HepG2 (cell line): ENCODE measurements around the gene ZFHX3. TPM values are rescaled to one million over a fixed set of nuclear protein-coding genes. Genes with fewer than 3 reads are reported as not detected.

Source experiments
- CBFB ChIP-seq: sonication (generic); formaldehyde crosslinking; IDR thresholded peaks from 2 replicates; pipeline ENCODE4 v1.4.0; 2020; ENCODE audit warnings: missing genetic modification reagents
- CENPT ChIP-seq: sonication (generic); formaldehyde crosslinking; IDR thresholded peaks from 2 replicates; pipeline ENCODE4 v1.8.0; 2022; ENCODE audit warnings: low read depth, mild to moderate bottlenecking, moderate library complexity, missing genetic modification reagents
- CREB3 ChIP-seq: sonication (generic); formaldehyde crosslinking; IDR thresholded peaks from 2 replicates; pipeline ENCODE4 v1.5.0; 2020; ENCODE audit warnings: missing genetic modification reagents
- ELF1 ChIP-seq: sonication (generic); formaldehyde crosslinking; IDR thresholded peaks from 2 replicates; pipeline ENCODE4 v1.4.0; 2020; ENCODE audit warnings: missing genetic modification reagents
- ERF ChIP-seq: IDR thresholded peaks from 2 replicates; pipeline ENCODE4 v1.6.1; 2018; ENCODE audit warnings: missing biosample characterization, missing genetic modification reagents
- FOSL1 ChIP-seq: sonication (generic); formaldehyde crosslinking; IDR thresholded peaks from 2 replicates; pipeline ENCODE4 v1.9.0; 2021; ENCODE audit warnings: missing genetic modification reagents, borderline replicate concordance
- FOXM1 ChIP-seq: sonication (generic); formaldehyde crosslinking; IDR thresholded peaks from 2 replicates; pipeline ENCODE4 v1.5.0; 2020; ENCODE audit warnings: missing genetic modification reagents
- GFI1 ChIP-seq: sonication (generic); formaldehyde crosslinking; IDR thresholded peaks from 2 replicates; pipeline ENCODE4 v1.5.0; 2020; ENCODE audit warnings: missing genetic modification reagents, mild to moderate bottlenecking, borderline replicate concordance
- HNF4A ChIP-seq: sonication (generic); formaldehyde crosslinking; IDR thresholded peaks from 2 replicates; pipeline ENCODE4 v1.4.0; 2020; ENCODE audit warnings: missing genetic modification reagents
- KDM3A ChIP-seq: IDR thresholded peaks from 2 replicates; pipeline ENCODE4 v1.6.1; 2018; ENCODE audit warnings: low read depth, missing compliant biosample characterization
- KLF13 ChIP-seq: sonication (generic); formaldehyde crosslinking; IDR thresholded peaks from 2 replicates; pipeline ENCODE4 v1.4.0; 2020; ENCODE audit warnings: mild to moderate bottlenecking, missing genetic modification reagents
- KLF15 ChIP-seq: sonication (generic); formaldehyde crosslinking; IDR thresholded peaks from 2 replicates; pipeline ENCODE4 v1.8.1; 2023; ENCODE audit warnings: borderline replicate concordance, mild to moderate bottlenecking, inconsistent platforms, missing genetic modification reagents, mixed read lengths
- KMT2B ChIP-seq: IDR thresholded peaks from 2 replicates; pipeline ENCODE4 v1.6.1; 2016; ENCODE audit warnings: missing genetic modification reagents, missing compliant biosample characterization
- SETDB1 ChIP-seq: sonication (generic); formaldehyde crosslinking; IDR thresholded peaks from 2 replicates; pipeline ENCODE4 v1.5.1; 2020; ENCODE audit warnings: missing genetic modification reagents, mild to moderate bottlenecking, borderline replicate concordance
- TBX2 ChIP-seq: sonication (generic); formaldehyde crosslinking; IDR thresholded peaks from 2 replicates; pipeline ENCODE4 v1.5.0; 2020; ENCODE audit warnings: missing genetic modification reagents, mild to moderate bottlenecking, borderline replicate concordance
- THYN1 ChIP-seq: sonication (generic); formaldehyde crosslinking; IDR thresholded peaks from 2 replicates; pipeline ENCODE4 v1.8.1; 2023; ENCODE audit warnings: low read depth, mild to moderate bottlenecking, moderate library complexity, missing genetic modification reagents, borderline replicate concordance
- TRAFD1 ChIP-seq: sonication (generic); formaldehyde crosslinking; IDR thresholded peaks from 2 replicates; pipeline ENCODE4 v1.5.1; 2020; ENCODE audit warnings: missing genetic modification reagents, mild to moderate bottlenecking, borderline replicate concordance
- ZNF564 ChIP-seq: sonication (generic); formaldehyde crosslinking; IDR thresholded peaks from 2 replicates; pipeline ENCODE4 v1.8.1; 2023; ENCODE audit warnings: mild to moderate bottlenecking, missing genetic modification reagents
- ZNF775 ChIP-seq: sonication (generic); formaldehyde crosslinking; IDR thresholded peaks from 2 replicates; pipeline ENCODE4 v1.4.0; 2020; ENCODE audit warnings: missing genetic modification reagents, mild to moderate bottlenecking, moderate library complexity, borderline replicate concordance
- ZNF790 ChIP-seq: sonication (generic); formaldehyde crosslinking; IDR thresholded peaks from 2 replicates; pipeline ENCODE4 v1.8.0; 2022; ENCODE audit warnings: missing genetic modification reagents, mild to moderate bottlenecking, borderline replicate concordance
- polyA plus RNA-seq, 8 experiments: library from polyadenylated mRNA; depleted of rRNA in 3 of 8; stranded (reverse) in 7 of 8; unstranded in 1 of 8; fragments of >200 nt; fragmentation: Illumina TruSeq in 4 of 8; extraction: Trizol in 4 of 8; gene quantifications; 2 replicates each; pipeline versions ENCODE4 v1.2.1 to v1.2.3, GENCODE V29; 2011 to 2016; ENCODE audit warnings: low read depth in 4 of 8, missing spikeins in 1 of 8, mixed read lengths in 1 of 8; ENCODE audit not compliant: insufficient read depth in 1 of 8
- total RNA-seq, 5 experiments: library from RNA; depleted of rRNA; stranded (reverse); fragments of >200 nt; fragmentation: Illumina TruSeq; extraction: Trizol; gene quantifications; 2 replicates each; pipeline ENCODE4 v1.2.3, GENCODE V29; 2016; ENCODE audit warnings: low read depth in 1 of 5
- TF ChIP-seq, protein P1 (sequence below): IDR thresholded peaks from 2 replicates; pipeline ENCODE4 v1.6.1; 2016; ENCODE audit warnings: mild to moderate bottlenecking, missing biosample characterization, missing genetic modification reagents
- TF ChIP-seq, protein P2 (sequence below): sonication (generic); formaldehyde crosslinking; IDR thresholded peaks from 2 replicates; pipeline ENCODE4 v1.4.0; 2020; ENCODE audit warnings: missing genetic modification reagents, borderline replicate concordance
- TF ChIP-seq, protein P3 (sequence below): sonication (generic); formaldehyde crosslinking; IDR thresholded peaks from 2 replicates; pipeline ENCODE4 v1.8.1; 2023; ENCODE audit warnings: missing genetic modification reagents, inconsistent platforms, borderline replicate concordance
- TF ChIP-seq, protein P4 (sequence below): sonication (generic); formaldehyde crosslinking; IDR thresholded peaks from 2 replicates; pipeline ENCODE4 v1.5.0; 2020; ENCODE audit warnings: missing genetic modification reagents

The ZFHX3 gene
- total and polyA plus RNA-seq, 2 of the 13 experiments (the other 11 are each of a cell fraction or from before 2014, with no cell fraction given), result 5.0 to 6.0 TPM

DNA sequence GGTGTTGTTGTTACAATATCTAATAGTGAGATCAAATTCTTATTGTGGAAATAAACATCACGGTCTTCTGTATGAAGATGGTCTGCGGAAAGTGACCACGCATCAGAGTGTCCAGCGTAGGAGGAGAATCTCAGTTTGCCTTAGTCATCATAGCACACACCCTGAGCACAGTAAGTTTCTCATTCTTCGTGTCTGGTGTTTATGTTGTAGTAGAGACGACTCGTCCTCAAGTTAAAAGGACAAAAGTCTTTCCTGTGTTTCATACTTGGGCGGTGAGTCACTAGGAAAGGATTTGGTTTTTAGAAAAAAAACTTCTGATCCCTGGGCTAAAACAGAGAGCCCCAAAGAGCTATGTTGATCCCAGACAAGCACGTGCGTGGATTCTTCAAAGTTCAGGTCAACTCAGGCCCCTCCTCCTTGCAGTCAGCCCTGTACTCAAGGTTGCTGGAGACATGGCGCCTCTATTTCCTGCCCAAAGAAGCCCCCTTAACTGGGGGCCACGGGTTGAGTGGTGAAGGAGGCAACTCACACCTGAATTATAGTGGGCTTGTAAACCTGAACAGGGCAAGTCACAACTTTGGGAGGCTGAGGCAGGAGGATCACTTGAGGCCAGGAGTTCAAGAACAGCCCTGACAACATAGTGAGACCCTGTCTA, 170.4 kb downstream of the ZFHX3 start (continued):
- TF ChIP-seq, protein P1, sequence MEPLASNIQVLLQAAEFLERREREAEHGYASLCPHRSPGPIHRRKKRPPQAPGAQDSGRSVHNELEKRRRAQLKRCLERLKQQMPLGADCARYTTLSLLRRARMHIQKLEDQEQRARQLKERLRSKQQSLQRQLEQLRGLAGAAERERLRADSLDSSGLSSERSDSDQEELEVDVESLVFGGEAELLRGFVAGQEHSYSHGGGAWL (CRISPR knock-in tag), result no peak
- TF ChIP-seq CENPT, result no peak
- no peak for TF ChIP-seq ZNF775 (CRISPR knock-in tag)
- TF ChIP-seq FOSL1 (CRISPR knock-in tag), result peak; percentile 98
- TF ChIP-seq, protein P2, sequence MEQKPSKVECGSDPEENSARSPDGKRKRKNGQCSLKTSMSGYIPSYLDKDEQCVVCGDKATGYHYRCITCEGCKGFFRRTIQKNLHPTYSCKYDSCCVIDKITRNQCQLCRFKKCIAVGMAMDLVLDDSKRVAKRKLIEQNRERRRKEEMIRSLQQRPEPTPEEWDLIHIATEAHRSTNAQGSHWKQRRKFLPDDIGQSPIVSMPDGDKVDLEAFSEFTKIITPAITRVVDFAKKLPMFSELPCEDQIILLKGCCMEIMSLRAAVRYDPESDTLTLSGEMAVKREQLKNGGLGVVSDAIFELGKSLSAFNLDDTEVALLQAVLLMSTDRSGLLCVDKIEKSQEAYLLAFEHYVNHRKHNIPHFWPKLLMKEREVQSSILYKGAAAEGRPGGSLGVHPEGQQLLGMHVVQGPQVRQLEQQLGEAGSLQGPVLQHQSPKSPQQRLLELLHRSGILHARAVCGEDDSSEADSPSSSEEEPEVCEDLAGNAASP (CRISPR knock-in tag), result no peak; the same call in 1 of the 2 replicates
- TF ChIP-seq ZNF564 (CRISPR knock-in tag), result no peak
- peak; percentile 83 for TF ChIP-seq GFI1 (CRISPR knock-in tag)
- peak; percentile 83 for TF ChIP-seq TBX2
- TF ChIP-seq THYN1 (CRISPR knock-in tag), result 0 out of 2 replicates have a peak, but pooled peaks have one; percentile 44
- TF ChIP-seq CREB3 (CRISPR knock-in tag), result no peak
- TF ChIP-seq FOXM1 (CRISPR knock-in tag), result no peak
- no peak for TF ChIP-seq TRAFD1 (CRISPR knock-in tag)
- peak; percentile 69; the same call in 1 of the 2 replicates for TF ChIP-seq HNF4A
- TF ChIP-seq SETDB1 (CRISPR knock-in tag), result no peak
- TF ChIP-seq KLF13 (CRISPR knock-in tag), result no peak
- no peak; the same call in 1 of the 2 replicates for TF ChIP-seq KMT2B (CRISPR knock-in tag)
- peak; percentile 89; the same call in 1 of the 2 replicates for TF ChIP-seq ERF
- TF ChIP-seq KDM3A (CRISPR knock-in tag), result no peak
- peak; percentile 58; the same call in 1 of the 2 replicates for TF ChIP-seq CBFB
- peak; percentile 46 for TF ChIP-seq ELF1 (CRISPR knock-in tag)
- TF ChIP-seq KLF15, result no peak
- TF ChIP-seq, protein P3, sequence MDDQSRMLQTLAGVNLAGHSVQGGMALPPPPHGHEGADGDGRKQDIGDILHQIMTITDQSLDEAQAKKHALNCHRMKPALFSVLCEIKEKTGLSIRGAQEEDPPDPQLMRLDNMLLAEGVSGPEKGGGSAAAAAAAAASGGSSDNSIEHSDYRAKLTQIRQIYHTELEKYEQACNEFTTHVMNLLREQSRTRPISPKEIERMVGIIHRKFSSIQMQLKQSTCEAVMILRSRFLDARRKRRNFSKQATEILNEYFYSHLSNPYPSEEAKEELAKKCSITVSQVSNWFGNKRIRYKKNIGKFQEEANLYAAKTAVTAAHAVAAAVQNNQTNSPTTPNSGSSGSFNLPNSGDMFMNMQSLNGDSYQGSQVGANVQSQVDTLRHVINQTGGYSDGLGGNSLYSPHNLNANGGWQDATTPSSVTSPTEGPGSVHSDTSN (CRISPR knock-in tag), result no peak
- TF ChIP-seq, protein P4, sequence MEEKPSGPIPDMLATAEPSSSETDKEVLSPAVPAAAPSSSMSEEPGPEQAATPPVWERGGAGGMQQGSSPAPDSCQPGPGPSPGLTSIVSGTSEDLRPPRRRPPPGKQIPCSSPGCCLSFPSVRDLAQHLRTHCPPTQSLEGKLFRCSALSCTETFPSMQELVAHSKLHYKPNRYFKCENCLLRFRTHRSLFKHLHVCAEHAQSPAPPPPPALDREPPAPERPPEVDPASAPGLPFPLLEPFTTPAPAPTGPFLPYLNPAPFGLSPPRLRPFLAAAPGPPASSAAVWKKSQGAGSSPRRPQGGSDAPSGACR (CRISPR knock-in tag), result peak; percentile 77
- 0 out of 2 replicates have a peak, but pooled peaks have one; percentile 17 for TF ChIP-seq ZNF790 (CRISPR knock-in tag)
